H1 (cell line): ENCODE results near the gene ABL2. TPM values are rescaled to one million over a fixed set of nuclear protein-coding genes. Genes with fewer than 3 reads are reported as not detected.

ENCODE experiments used
- CTCF ChIA-PET: fragments of 300-600 bp; sonication (Branson Sonifier 250); formaldehyde crosslinking; loops from one replicate; lab custom pipeline; 2021; ENCODE audit not compliant: partially characterized antibody; lab: Charles Lee
- POLR2A ChIA-PET: fragments of 300-600 bp; sonication (Branson Sonifier 250); formaldehyde crosslinking; loops from one replicate; lab custom pipeline; 2021; ENCODE audit warnings: inconsistent platforms; ENCODE audit not compliant: partially characterized antibody; lab: Charles Lee
- DNase-seq, 2 experiments: peaks; one replicate each; pipeline versions ENCODE4 v3.0.0 to v3.0.0-alpha.2; 2010 to 2022; ENCODE audit warnings: low spot score in 2 of 2, low read depth in 1 of 2, mixed read lengths in 1 of 2
- FAIRE-seq: peaks from 2 replicates; lab custom pipeline; 2011; peaks lifted over from hg19 to GRCh38; lab: Jason Lieb, UNC
- H2AFZ ChIP-seq: 2 replicates; pipeline ENCODE4 v1.8.1; 2012; ENCODE audit warnings: low read length, inconsistent platforms
- H2AK5ac ChIP-seq: 2 replicates; pipeline ENCODE4 v1.6.1; 2013; ENCODE audit warnings: low read depth, low read length
- H2BK120ac ChIP-seq: replicated peaks from 2 replicates; pipeline ENCODE3; 2013; ENCODE audit warnings: low read depth, low read length, inconsistent platforms
- H2BK12ac ChIP-seq: 2 replicates; pipeline ENCODE4 v1.6.1; 2013; ENCODE audit warnings: low read depth, low read length
- H2BK15ac ChIP-seq: 2 replicates; pipeline ENCODE4 v1.6.1; 2013; ENCODE audit warnings: low read length
- H2BK20ac ChIP-seq: 2 replicates; pipeline ENCODE4 v1.6.1; 2013; ENCODE audit warnings: low read length
- H2BK5ac ChIP-seq: 2 replicates; pipeline ENCODE4 v1.6.1; 2013; ENCODE audit warnings: low read depth, low read length
- H3K14ac ChIP-seq: 2 replicates; pipeline ENCODE4 v1.6.1; 2013; ENCODE audit warnings: inconsistent platforms; ENCODE audit not compliant: insufficient read length
- H3K18ac ChIP-seq: 2 replicates; pipeline ENCODE4 v1.6.1; 2013; ENCODE audit warnings: low read length; ENCODE audit errors: extremely low read depth
- H3K23ac ChIP-seq: 2 replicates; pipeline ENCODE4 v1.6.1; 2013; ENCODE audit warnings: inconsistent platforms; ENCODE audit not compliant: insufficient read length
- H3K23me2 ChIP-seq: 2 replicates; pipeline ENCODE4 v1.6.1; 2013; ENCODE audit warnings: low read depth, low read length
- H3K27ac ChIP-seq: 2 replicates; pipeline ENCODE4 v1.6.1; 2011; ENCODE audit warnings: low read depth, low read length, inconsistent platforms
- H3K27me3 ChIP-seq, 4 experiments: replicated peaks in 1 of 4; 1 replicate in 1 of 4; 2 replicates in 3 of 4; pipeline versions ENCODE4 v1.6.1 to v1.8.1; 2011 to 2013; ENCODE audit warnings: low read length in 3 of 4, mild to moderate bottlenecking in 3 of 4, inconsistent platforms in 2 of 4, mixed read lengths in 2 of 4, moderate library complexity in 1 of 4; ENCODE audit not compliant: control insufficient read depth in 3 of 4, insufficient read depth in 3 of 4; ENCODE audit errors: extremely low read depth in 1 of 4
- H3K36me3 ChIP-seq, 4 experiments: 2 replicates each; pipeline versions ENCODE4 v1.6.1 to v1.8.1; 2011 to 2013; ENCODE audit warnings: mild to moderate bottlenecking in 4 of 4, low read length in 3 of 4, moderate library complexity in 2 of 4, control low read depth in 1 of 4, inconsistent platforms in 1 of 4; ENCODE audit not compliant: insufficient read depth in 4 of 4, control insufficient read depth in 2 of 4
- H3K4ac ChIP-seq: replicated peaks from 2 replicates; pipeline ENCODE3; 2013; ENCODE audit warnings: low read length, low read depth, mixed read lengths, inconsistent platforms; ENCODE audit not compliant: insufficient read length
- H3K4me1 ChIP-seq, 4 experiments: replicated peaks in 1 of 4; 1 replicate in 1 of 4; 2 replicates in 3 of 4; pipeline versions ENCODE4 v1.6.1 to v1.8.1; 2011 to 2013; ENCODE audit warnings: low read length in 3 of 4, inconsistent platforms in 2 of 4, mixed read lengths in 1 of 4; ENCODE audit not compliant: insufficient read depth in 4 of 4, control insufficient read depth in 3 of 4
- H3K4me2 ChIP-seq, 2 experiments: 2 replicates each; pipeline versions ENCODE4 v1.6.1 to v1.8.1; 2011 to 2013; ENCODE audit warnings: low read depth in 2 of 2, low read length in 2 of 2, control low read depth in 1 of 2, inconsistent platforms in 1 of 2, mild to moderate bottlenecking in 1 of 2; ENCODE audit not compliant: insufficient read depth in 1 of 2
- H3K4me3 ChIP-seq, 4 experiments: fragments of 200-600, 300-600 bp in 1 of 4; sonication (generic), shearing (Covaris generic), sonication (Bioruptor Twin) in 1 of 4; 2 replicates each; pipeline versions ENCODE4 v1.5.1 to v1.8.1; 2011 to 2016; ENCODE audit warnings: low read length in 4 of 4, low read depth in 3 of 4, control low read depth in 2 of 4, inconsistent platforms in 2 of 4, mild to moderate bottlenecking in 2 of 4, mixed read lengths in 1 of 4, moderate library complexity in 1 of 4; ENCODE audit not compliant: insufficient read depth in 2 of 4; ENCODE audit errors: extremely low read depth in 1 of 4
- H3K56ac ChIP-seq: replicated peaks from 2 replicates; pipeline ENCODE3; 2013; ENCODE audit warnings: low read depth, mild to moderate bottlenecking, mixed read lengths, low read length, inconsistent platforms; ENCODE audit not compliant: insufficient read length
- H3K79me1 ChIP-seq: 2 replicates; pipeline ENCODE4 v1.6.1; 2013; ENCODE audit warnings: low read depth, low read length, control low read depth
- H3K79me2 ChIP-seq, 2 experiments: 2 replicates each; pipeline versions ENCODE4 v1.6.1 to v1.8.1; 2012 to 2013; ENCODE audit warnings: low read length in 2 of 2, mild to moderate bottlenecking in 2 of 2, inconsistent platforms in 1 of 2; ENCODE audit not compliant: insufficient read depth in 2 of 2, control insufficient read depth in 1 of 2
- H3K9ac ChIP-seq, 4 experiments: replicated peaks in 1 of 4; 1 replicate in 1 of 4; 2 replicates in 3 of 4; pipeline versions ENCODE4 v1.6.1 to v1.8.1; 2011 to 2013; ENCODE audit warnings: low read depth in 3 of 4, low read length in 3 of 4, control low read depth in 2 of 4, mild to moderate bottlenecking in 2 of 4, moderate library complexity in 2 of 4, inconsistent platforms in 1 of 4; ENCODE audit errors: extremely low read depth in 1 of 4
- H3K9me3 ChIP-seq, 2 experiments: 2 replicates each; pipeline versions ENCODE4 v1.6.1 to v1.8.1; 2012 to 2013; ENCODE audit warnings: mild to moderate bottlenecking in 2 of 2, moderate library complexity in 2 of 2, control low read depth in 1 of 2, inconsistent platforms in 1 of 2, low read depth in 1 of 2, low read length in 1 of 2, mixed read lengths in 1 of 2; ENCODE audit not compliant: insufficient read depth in 2 of 2
- H4K20me1 ChIP-seq, 2 experiments: replicated peaks in 1 of 2; 2 replicates each; pipeline versions ENCODE3 to v1.8.1; 2011 to 2013; ENCODE audit warnings: inconsistent platforms in 2 of 2, low read length in 2 of 2, mild to moderate bottlenecking in 1 of 2; ENCODE audit not compliant: insufficient read depth in 2 of 2, control insufficient read depth in 1 of 2
- H4K5ac ChIP-seq: 2 replicates; pipeline ENCODE4 v1.6.1; 2013; ENCODE audit warnings: low read length, low read depth, mixed read lengths, inconsistent platforms; ENCODE audit not compliant: insufficient read length
- H4K8ac ChIP-seq: 2 replicates; pipeline ENCODE4 v1.8.0; 2013; ENCODE audit warnings: mild to moderate bottlenecking, moderate library complexity, low read length, inconsistent platforms; ENCODE audit not compliant: insufficient read depth; ENCODE audit errors: extremely low read depth
- H4K91ac ChIP-seq: replicated peaks from 2 replicates; pipeline ENCODE3; 2013; ENCODE audit warnings: low read length, mixed read lengths, inconsistent platforms; ENCODE audit not compliant: insufficient read length
- CBX5 ChIP-seq: fragments of 300-800, 300-1000 bp; sonication (generic); IDR thresholded peaks from 2 replicates; pipeline ENCODE4 v1.7.1; 2016; ENCODE audit warnings: antibody characterized with exemption, low read length, low read depth
- CHD2 ChIP-seq: IDR thresholded peaks from 2 replicates; pipeline ENCODE4 v1.6.1; 2012; ENCODE audit warnings: low read length, improper control_type of control experiment
- CTCF ChIP-seq, 3 experiments: IDR thresholded peaks; 1 replicate in 2 of 3; 2 replicates in 1 of 3; pipeline versions ENCODE4 v1.5.1 to v1.6.1; 2011; ENCODE audit warnings: low read length in 3 of 3, mild to moderate bottlenecking in 3 of 3, inconsistent platforms in 2 of 3, low read depth in 1 of 3, moderate library complexity in 1 of 3; ENCODE audit not compliant: insufficient read depth in 1 of 3; ENCODE audit errors: control extremely low read depth in 1 of 3
- FOSL1 ChIP-seq: IDR thresholded peaks from 2 replicates; pipeline ENCODE4 v1.6.1; 2011; ENCODE audit warnings: mild to moderate bottlenecking, low read depth, low read length, moderate library complexity; ENCODE audit not compliant: insufficient read depth
- KDM1A ChIP-seq: fragments of 200-600, 300-600 bp; sonication (generic); IDR thresholded peaks from 2 replicates; pipeline ENCODE4 v1.7.1; 2016; ENCODE audit warnings: mild to moderate bottlenecking, low read length, borderline replicate concordance
- MAFK ChIP-seq: IDR thresholded peaks from 2 replicates; pipeline ENCODE4 v1.6.1; 2012; ENCODE audit warnings: low read depth, mild to moderate bottlenecking, improper control_type of control experiment, low read length
- RAD21 ChIP-seq, 2 experiments: IDR thresholded peaks in 1 of 2; conservative IDR thresholded peaks in 1 of 2; 2 replicates each; pipeline ENCODE4 v1.6.1; 2011; ENCODE audit warnings: low read depth in 2 of 2, low read length in 2 of 2, improper control_type of control experiment in 1 of 2, inconsistent platforms in 1 of 2, mild to moderate bottlenecking in 1 of 2, moderate library complexity in 1 of 2
- SP2 ChIP-seq: IDR thresholded peaks from 2 replicates; pipeline ENCODE4 v1.6.1; 2012; ENCODE audit warnings: mild to moderate bottlenecking, low read length, inconsistent platforms
- WGBS, 2 experiments: shearing (Covaris generic) in 1 of 2; methylation state at CpG; one replicate each; pipeline versions ENCODE4 v1.1.6 to v1.1.7; 2013 to 2015; ENCODE audit warnings: low lambda C conversion rate in 2 of 2, mixed read lengths in 2 of 2, inconsistent platforms in 1 of 2, low coverage in 1 of 2, missing lambda C conversion rate in 1 of 2; ENCODE audit not compliant: insufficient replicate concordance in 2 of 2, insufficient coverage in 1 of 2, insufficient read length in 1 of 2; ENCODE audit errors: extremely low coverage in 1 of 2, missing lambda C conversion rate in 1 of 2; 5-methylcytosine and 5-hydroxymethylcytosine counted together
- polyA plus RNA-seq, 7 experiments: library from polyadenylated mRNA; depleted of rRNA in 3 of 7; stranded (reverse) in 5 of 7; unstranded in 2 of 7; fragments of >200 nt in 5 of 7; fragments of 200-250 nt in 2 of 7; gene quantifications; 1 replicate in 5 of 7; 2 replicates in 1 of 7; 4 replicates in 1 of 7; pipeline versions ENCODE4 v1.2.1 to v1.2.3, GENCODE V29; 2011 to 2013; ENCODE audit warnings: missing spikeins in 2 of 7, mixed read lengths in 2 of 7
- total RNA-seq: library from RNA; stranded (reverse); fragmentation: NEBNext Ultra II Directional; extraction: Animal tissue kit (Norgen Biotek cat#: 25700); gene quantifications from 2 replicates; pipeline ENCODE4 v1.2.1, GENCODE V29; 2021

The ABL2 gene
- total and polyA plus RNA-seq, 2 of the 8 experiments (the other 6 are each of a cell fraction or from before 2014, with no cell fraction given), result 4.5 to 19.1 TPM

- no peak overlapping the region for H4K5ac ChIP-seq
- H3K4me2 ChIP-seq, result no peak overlapping the region
- no peaks in the 10 kb centered on the region for H3K79me2 ChIP-seq
- H3K9ac ChIP-seq, result no peak overlapping the region
- ChIA-PET CTCF (interaction anchor here (0.6 to 3.6 kb wide), 38 partner anchors 9 to 1553 kb away, joined by 3 to 23 read pairs (median 4); partner anchors contain the start of gene XPR1), POLR2A (no interaction called here)
- no peak overlapping the region for H2AFZ ChIP-seq
- no peak overlapping the region for H4K8ac ChIP-seq
- peaks cover 13% of the 10 kb centered on the region for H3K23me2 ChIP-seq
- H2AK5ac ChIP-seq, result no peak overlapping the region
- H3K27ac ChIP-seq, result no peak overlapping the region
- H3K56ac ChIP-seq, result no peak overlapping the region
- H2BK5ac ChIP-seq, result no peak overlapping the region
- DNase-seq (no peak), FAIRE-seq (peak; percentile 58)
- H3K36me3 ChIP-seq, result no peaks in the 10 kb centered on the region
- no peaks in the 10 kb centered on the region for H3K9me3 ChIP-seq
- no peak overlapping the region for H2BK15ac ChIP-seq
- H4K91ac ChIP-seq, result no peak overlapping the region
- H3K14ac ChIP-seq, result no peak overlapping the region
- no peak overlapping the region for H3K4ac ChIP-seq
- 41% methylated on average over 9 of the region's 18 CpGs; no CpG with 5 or more reads in 1 of the 2 experiments for WGBS, 2 experiments
- no peak overlapping the region for H2BK12ac ChIP-seq
- H4K20me1 ChIP-seq, result no peaks in the 10 kb centered on the region
- H3K23ac ChIP-seq, result no peak overlapping the region
- TF ChIP-seq CBX5 (no peak), SP2 (no peak), MAFK (no peak), RAD21 (IDR thresholded peaks at IDR 0.05 in 1 of 2, conservative IDR thresholded peaks at IDR 0.05 in 1 of 2; ENCODE audit: low read depth in 2 of 2, low read length in 2 of 2) (peak; percentile 92 to 93), FOSL1 (no peak), KDM1A (no peak), CTCF (IDR thresholded peaks at IDR 0.05; ENCODE audit: control extremely low read depth in 1 of 3, insufficient read depth in 1 of 3, low read depth in 1 of 3, low read length in 3 of 3) (peak in 2 of 3 experiments; percentile 71 to 72; a peak in 3 of 4 replicates), CHD2 (no peak)
- no peak overlapping the region for H3K4me3 ChIP-seq
- no peak overlapping the region for H2BK20ac ChIP-seq
- no peaks in the 10 kb centered on the region for H3K27me3 ChIP-seq
- H3K18ac ChIP-seq, result no peak overlapping the region
- H2BK120ac ChIP-seq, result no peak overlapping the region
- peaks cover 0 to 10% (median 4%) of the 10 kb centered on the region in 4 experiments; a peak in 5 of 7 replicates for H3K4me1 ChIP-seq
- peaks cover 3% of the 10 kb centered on the region; the same call in 1 of the 2 replicates for H3K79me1 ChIP-seq
Observed at GRCh38 chr1:179079113-179079761, 150.2 kb downstream of the ABL2 start.
